CD4-positive, alpha-beta T cell treated with Interleukin-10 for 1 hour (primary cell): ENCODE measurements around the gene ABCD3.
"Not testable (repeated sequence)": the region's sequence is repeated elsewhere in the genome, so short reads cannot be mapped to it uniquely, and the experiment has no call there.

Experiments
- DNase-seq: peaks from one replicate; pipeline ENCODE4 v3.0.0-alpha.2; 2020

Gene ABCD3

GRCh38 chr1:94553931-94554330, 135.7 kb downstream of the ABCD3 start:
- DNase-seq, result no peak

GRCh38 chr1:94554580-94554979, 136.4 kb downstream of the ABCD3 start:
- no peak for DNase-seq

GRCh38 chr1:94555091-94555490, 136.9 kb downstream of the ABCD3 start:
- no peak for DNase-seq

- DNase-seq, result no peak
Measured at GRCh38 chr1:94559921-94560320, 141.7 kb downstream of the ABCD3 start.

GRCh38 chr1:94560333-94560732, 142.1 kb downstream of the ABCD3 start:
- DNase-seq, result no peak

- no peak for DNase-seq
Measured at GRCh38 chr1:94562519-94563260, 144.5 kb downstream of the ABCD3 start.

- DNase-seq, result no peak
Measured at GRCh38 chr1:94565901-94566300, 147.7 kb downstream of the ABCD3 start.

GRCh38 chr1:94566436-94566835, 148.2 kb downstream of the ABCD3 start:
- DNase-seq, result not testable (repeated sequence)

GRCh38 chr1:94567975-94568607, 149.9 kb downstream of the ABCD3 start:
- not testable (repeated sequence) for DNase-seq
